Astrocyte of the spinal cord (primary cell): ENCODE results near the gene SERPINF2.

Experiments
- DNase-seq: peaks from one replicate; pipeline ENCODE4 v3.0.0; 2011; ENCODE audit warnings: low read depth, low spot score
- H3K4me3 ChIP-seq: 2 replicates; pipeline ENCODE4 v1.5.1; 2011; ENCODE audit warnings: low read depth, mild to moderate bottlenecking, low read length, moderate library complexity
- CTCF ChIP-seq: IDR thresholded peaks from 2 replicates; pipeline ENCODE4 v1.5.1; 2012; ENCODE audit warnings: low read depth, mild to moderate bottlenecking, low read length, inconsistent platforms
- in situ Hi-C: cut with HindIII; loops from 2 replicates; pipeline ENCODE4 v1.10.0; 2017; ENCODE audit warnings: low sequenced_read_pairs

The SERPINF2 gene

GRCh38 chr17:1724869-1725641 is 17.6 kb upstream of the SERPINF2 start:
- in situ Hi-C loops, result no loop called here
- no peak for DNase-seq
- H3K4me3 ChIP-seq, result peak overlapping the region; percentile 39
- no peak for TF ChIP-seq CTCF

- no peak for TF ChIP-seq CTCF
- no peak for DNase-seq
- in situ Hi-C loops, result no loop called here
- H3K4me3 ChIP-seq, result no peak overlapping the region
Observed at GRCh38 chr17:1725642-1726511, 16.8 kb upstream of the SERPINF2 start.

GRCh38 chr17:1726626-1727257 is 15.9 kb upstream of the SERPINF2 start:
- no peak for DNase-seq
- in situ Hi-C loops, result no loop called here
- H3K4me3 ChIP-seq, result no peak overlapping the region
- TF ChIP-seq CTCF, result no peak

GRCh38 chr17:1727258-1727789 is 15.3 kb upstream of the SERPINF2 start:
- no peak overlapping the region for H3K4me3 ChIP-seq

GRCh38 chr17:1727876-1728630 is 14.6 kb upstream of the SERPINF2 start:
- in situ Hi-C loops, result no loop called here
- TF ChIP-seq CTCF, result no peak
- no peak overlapping the region for H3K4me3 ChIP-seq
- DNase-seq, result no peak

More at GRCh38 chr17:1727258-1727789, 15.3 kb upstream of the SERPINF2 start:
- no peak for TF ChIP-seq CTCF
- no peak for DNase-seq
- in situ Hi-C loops, result no loop called here

GRCh38 chr17:1729966-1730325 is 12.7 kb upstream of the SERPINF2 start:
- TF ChIP-seq CTCF, result no peak
- no peak for DNase-seq
- in situ Hi-C loops, result no loop called here
- H3K4me3 ChIP-seq, result no peak overlapping the region
